GM19397 (cell line): Measurements from ENCODE around the gene ADIPOR2.
"Not testable (repeated sequence)": the region's sequence is repeated elsewhere in the genome, so short reads cannot be mapped to it uniquely, and the experiment has no call there.

Experiments
- ATAC-seq: cut with Tn5 transposase; IDR thresholded peaks from one replicate; pipeline ENCODE4 v1.9.1; 2021; ENCODE audit warnings: mild to moderate bottlenecking, moderate library complexity; ENCODE audit not compliant: unreplicated experiment

The ADIPOR2 gene

GRCh38 chr12:1810201-1810930 lies 119.5 kb downstream of the ADIPOR2 start:
- no peak for ATAC-seq

GRCh38 chr12:1810931-1811280 lies 120.0 kb downstream of the ADIPOR2 start:
- no peak for ATAC-seq

GRCh38 chr12:1811281-1811947 lies 120.5 kb downstream of the ADIPOR2 start:
- ATAC-seq, result no peak

- no peak for ATAC-seq
Observed at GRCh38 chr12:1811948-1812291, 121.0 kb downstream of the ADIPOR2 start.

GRCh38 chr12:1812650-1813302 lies 121.9 kb downstream of the ADIPOR2 start:
- no peak for ATAC-seq

- no peak for ATAC-seq
Observed at GRCh38 chr12:1814266-1814665, 123.4 kb downstream of the ADIPOR2 start.

GRCh38 chr12:1815108-1815507 lies 124.2 kb downstream of the ADIPOR2 start:
- ATAC-seq, result no peak

GRCh38 chr12:1815814-1816729 lies 125.2 kb downstream of the ADIPOR2 start:
- ATAC-seq, result no peak

- ATAC-seq, result no peak
Observed at GRCh38 chr12:1816730-1817348, 126.0 kb downstream of the ADIPOR2 start.

- ATAC-seq, result not testable (repeated sequence)
Observed at GRCh38 chr12:1817928-1818327, 127.1 kb downstream of the ADIPOR2 start.

- no peak for ATAC-seq
Observed at GRCh38 chr12:1819050-1819449, 128.2 kb downstream of the ADIPOR2 start.

GRCh38 chr12:1819571-1819970 lies 128.7 kb downstream of the ADIPOR2 start:
- ATAC-seq, result no peak

GRCh38 chr12:1820191-1820895 lies 129.5 kb downstream of the ADIPOR2 start, which contains the start of gene LRTM2:
Gene LRTM2 (plus strand): TSS chr12:1820565. CDS start chr12:1828149, 7,584 bp downstream.
- ATAC-seq, result no peak

GRCh38 chr12:1820896-1821291 lies 130.0 kb downstream of the ADIPOR2 start:
- ATAC-seq, result no peak

GRCh38 chr12:1821805-1822204 lies 130.9 kb downstream of the ADIPOR2 start:
- ATAC-seq, result no peak

- ATAC-seq, result no peak
Observed at GRCh38 chr12:1822699-1823098, 131.8 kb downstream of the ADIPOR2 start.

- ATAC-seq, result no peak
Observed at GRCh38 chr12:1823237-1823636, 132.4 kb downstream of the ADIPOR2 start.

- no peak for ATAC-seq
Observed at GRCh38 chr12:1825382-1826102, 134.7 kb downstream of the ADIPOR2 start.

GRCh38 chr12:1826401-1826800 lies 135.5 kb downstream of the ADIPOR2 start:
- ATAC-seq, result no peak
